Smooth muscle cell (in vitro differentiated cells): ENCODE results near the gene PPME1. TPM values are rescaled to one million over a fixed set of nuclear protein-coding genes. Genes with fewer than 3 reads are reported as not detected.

ENCODE experiments used
- DNase-seq: peaks from one replicate; lab custom pipeline; 2025; ENCODE audit not compliant: unreplicated experiment; lab: John Stamatoyannopoulos, UW
- H2AFZ ChIP-seq: fragments of 200-600 bp; sonication (generic); 2 replicates; pipeline ENCODE4 v1.6.0; 2016; ENCODE audit warnings: antibody characterized with exemption, low read depth, mild to moderate bottlenecking
- H3F3A ChIP-seq: fragments of 200-600 bp; sonication (generic); 2 replicates; pipeline ENCODE4 v1.6.0; 2017; ENCODE audit warnings: antibody characterized with exemption, low read depth
- H3K27ac ChIP-seq: fragments of 200-600 bp; sonication (generic); 2 replicates; pipeline ENCODE4 v1.5.1; 2016; ENCODE audit warnings: low read depth, mild to moderate bottlenecking
- H3K27me3 ChIP-seq: fragments of 200-600 bp; sonication (generic); 2 replicates; pipeline ENCODE4 v1.6.1; 2016; ENCODE audit warnings: low read depth, mild to moderate bottlenecking
- H3K36me3 ChIP-seq: fragments of 200-600 bp; sonication (generic); 2 replicates; pipeline ENCODE4 v1.5.1; 2016; ENCODE audit warnings: low read depth
- H3K4me1 ChIP-seq: fragments of 200-600 bp; sonication (generic); 2 replicates; pipeline ENCODE4 v1.5.1; 2016; ENCODE audit warnings: low read depth
- H3K4me2 ChIP-seq: fragments of 200-600 bp; sonication (generic); 2 replicates; pipeline ENCODE4 v1.6.0; 2016; ENCODE audit warnings: mild to moderate bottlenecking
- H3K4me3 ChIP-seq: fragments of 200-600 bp; sonication (generic); 2 replicates; pipeline ENCODE4 v1.5.1; 2016; ENCODE audit warnings: mild to moderate bottlenecking
- H3K79me2 ChIP-seq: fragments of 200-600 bp; sonication (generic); 2 replicates; pipeline ENCODE4 v1.6.0; 2016; ENCODE audit warnings: low read depth, mild to moderate bottlenecking
- H3K9ac ChIP-seq: fragments of 200-600 bp; sonication (generic); 2 replicates; pipeline ENCODE4 v1.6.0; 2016; ENCODE audit warnings: low read depth
- H3K9me3 ChIP-seq: fragments of 200-600 bp; sonication (generic); replicated peaks from 2 replicates; pipeline ENCODE4 v1.5.1; 2016; ENCODE audit warnings: low read depth
- H4K20me1 ChIP-seq: fragments of 200-600 bp; sonication (generic); 2 replicates; pipeline ENCODE4 v1.6.0; 2016; ENCODE audit warnings: low read depth
- WGBS: methylation state at CpG from one replicate; pipeline ENCODE4 v1.1.7; 2016; ENCODE audit warnings: low lambda C conversion rate; 5-methylcytosine and 5-hydroxymethylcytosine counted together
- polyA plus RNA-seq: library from polyadenylated mRNA; unstranded; fragments of >200 nt; fragmentation: Nextera tagmentation; extraction: Ambion mirVana; gene quantifications from 2 replicates; pipeline ENCODE4 v1.2.1, GENCODE V29; 2016
- total RNA-seq: library from RNA; depleted of rRNA; stranded (reverse); fragments of >200 nt; gene quantifications from 2 replicates; pipeline ENCODE4 v1.2.3, GENCODE V29; 2014
- TF ChIP-seq, protein P1 (sequence below): fragments of 200-600 bp; sonication (generic); IDR thresholded peaks from 2 replicates; pipeline ENCODE4 v1.5.1; 2017; ENCODE audit warnings: borderline replicate concordance, mild to moderate bottlenecking, antibody characterized with exemption; ENCODE audit not compliant: insufficient read depth, poor library complexity, severe bottlenecking

Gene PPME1
- total and polyA plus RNA-seq, 2 experiments from 2014 or later, result 67.1 to 69.1 TPM

DNA sequence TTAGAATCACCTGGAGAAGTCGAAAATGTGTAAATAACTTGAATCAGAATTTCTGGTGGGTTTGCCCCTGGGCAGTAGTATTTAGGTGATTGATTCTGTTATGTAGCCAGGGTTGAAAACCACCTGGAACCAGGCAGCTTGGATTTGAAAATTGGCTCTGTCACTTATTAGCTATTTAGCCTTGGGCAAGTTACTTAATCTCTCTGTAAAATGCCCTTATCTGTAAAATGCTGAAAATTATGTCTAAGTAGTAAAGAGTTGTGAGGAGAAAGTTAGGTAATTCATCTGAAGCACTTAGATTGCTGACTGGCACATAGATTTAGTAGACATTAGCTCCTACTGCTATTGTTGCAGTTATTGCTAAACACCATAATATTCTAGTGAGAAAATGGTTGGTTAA lies 49.3 kb downstream of the PPME1 start:
- Histone ChIP-seq H3K27ac (no peak overlapping the region), H4K20me1 (peaks cover 5% of the 10 kb centered on the region), H3K9me3 (no peaks in the 10 kb centered on the region), H3K4me1 (no peaks in the 10 kb centered on the region), H3K79me2 (peaks cover 3% of the 10 kb centered on the region), H2AFZ (no peak overlapping the region), H3K4me3 (no peak overlapping the region), H3K36me3 (peaks cover 4% of the 10 kb centered on the region), H3F3A (no peaks in the 10 kb centered on the region), H3K27me3 (no peaks in the 10 kb centered on the region), H3K4me2 (no peak overlapping the region), H3K9ac (no peak overlapping the region)
- no peak for DNase-seq
- WGBS, result 71% methylated on average over 1 of the region's 1 CpG
- TF ChIP-seq, protein P1, sequence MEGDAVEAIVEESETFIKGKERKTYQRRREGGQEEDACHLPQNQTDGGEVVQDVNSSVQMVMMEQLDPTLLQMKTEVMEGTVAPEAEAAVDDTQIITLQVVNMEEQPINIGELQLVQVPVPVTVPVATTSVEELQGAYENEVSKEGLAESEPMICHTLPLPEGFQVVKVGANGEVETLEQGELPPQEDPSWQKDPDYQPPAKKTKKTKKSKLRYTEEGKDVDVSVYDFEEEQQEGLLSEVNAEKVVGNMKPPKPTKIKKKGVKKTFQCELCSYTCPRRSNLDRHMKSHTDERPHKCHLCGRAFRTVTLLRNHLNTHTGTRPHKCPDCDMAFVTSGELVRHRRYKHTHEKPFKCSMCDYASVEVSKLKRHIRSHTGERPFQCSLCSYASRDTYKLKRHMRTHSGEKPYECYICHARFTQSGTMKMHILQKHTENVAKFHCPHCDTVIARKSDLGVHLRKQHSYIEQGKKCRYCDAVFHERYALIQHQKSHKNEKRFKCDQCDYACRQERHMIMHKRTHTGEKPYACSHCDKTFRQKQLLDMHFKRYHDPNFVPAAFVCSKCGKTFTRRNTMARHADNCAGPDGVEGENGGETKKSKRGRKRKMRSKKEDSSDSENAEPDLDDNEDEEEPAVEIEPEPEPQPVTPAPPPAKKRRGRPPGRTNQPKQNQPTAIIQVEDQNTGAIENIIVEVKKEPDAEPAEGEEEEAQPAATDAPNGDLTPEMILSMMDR, result no peak

DNA sequence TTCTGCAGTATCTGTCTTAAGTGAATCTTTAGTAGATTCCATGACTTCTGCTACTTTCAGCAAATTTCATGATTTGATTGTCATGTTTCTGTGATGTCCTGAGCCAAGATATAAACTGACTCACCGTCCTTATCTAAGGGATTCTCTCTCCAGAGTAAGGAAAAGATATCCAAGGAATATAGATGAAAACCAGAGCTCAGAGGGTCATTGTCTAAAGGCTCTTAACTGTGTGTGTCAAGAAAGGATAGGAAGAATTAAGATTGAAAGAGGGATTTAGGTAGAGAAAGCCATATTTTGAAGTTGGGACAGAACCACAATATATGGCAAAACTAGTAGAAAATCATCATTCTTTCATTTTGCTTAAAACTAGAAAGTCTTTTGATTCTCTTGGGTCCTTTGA lies 50.7 kb downstream of the PPME1 start:
- 18% methylated on average over 1 of the region's 1 CpG for WGBS
- H3K4me2 ChIP-seq, result no peak overlapping the region
- H3F3A ChIP-seq, result no peaks in the 10 kb centered on the region
- no peaks in the 10 kb centered on the region for H3K9me3 ChIP-seq
- DNase-seq, result no peak
- TF ChIP-seq, protein P1, result no peak
- peaks cover 8% of the 10 kb centered on the region for H4K20me1 ChIP-seq
- H3K27me3 ChIP-seq, result no peaks in the 10 kb centered on the region
- H3K36me3 ChIP-seq, result no peaks in the 10 kb centered on the region
- no peaks in the 10 kb centered on the region for H3K4me1 ChIP-seq
- peaks cover 3% of the 10 kb centered on the region for H3K79me2 ChIP-seq
- no peak overlapping the region for H3K4me3 ChIP-seq
- H2AFZ ChIP-seq, result no peak overlapping the region
- no peak overlapping the region for H3K27ac ChIP-seq
- no peak overlapping the region for H3K9ac ChIP-seq

DNA sequence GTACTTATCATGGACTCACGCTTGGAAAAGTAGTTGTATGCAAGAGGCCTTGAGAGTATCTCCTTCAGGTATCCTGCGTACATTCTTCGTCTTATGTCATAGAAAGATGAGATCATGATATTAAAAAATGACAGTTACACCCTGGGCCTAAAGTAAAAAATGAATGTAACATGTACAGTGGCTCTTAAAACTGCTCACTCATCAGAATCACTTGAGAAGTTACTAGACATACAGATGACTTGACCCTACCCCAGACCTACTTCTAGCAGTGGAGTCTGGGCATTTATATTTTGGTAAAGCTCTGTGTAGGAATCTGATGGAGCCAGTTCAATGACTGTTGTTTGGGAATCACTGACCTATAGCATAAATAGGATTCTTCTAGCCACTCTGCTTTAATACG lies 54.5 kb downstream of the PPME1 start:
- Histone ChIP-seq H4K20me1 (peaks cover 15% of the 10 kb centered on the region), H3K79me2 (peaks cover 3% of the 10 kb centered on the region), H2AFZ (no peak overlapping the region), H3F3A (no peaks in the 10 kb centered on the region), H3K4me3 (no peak overlapping the region), H3K9me3 (no peaks in the 10 kb centered on the region), H3K9ac (no peak overlapping the region), H3K36me3 (no peaks in the 10 kb centered on the region), H3K27me3 (no peaks in the 10 kb centered on the region), H3K4me2 (no peak overlapping the region), H3K27ac (no peak overlapping the region), H3K4me1 (no peaks in the 10 kb centered on the region)
- no peak for DNase-seq
- TF ChIP-seq, protein P1, result no peak
- WGBS, result 95% methylated on average over 4 of the region's 4 CpGs

DNA sequence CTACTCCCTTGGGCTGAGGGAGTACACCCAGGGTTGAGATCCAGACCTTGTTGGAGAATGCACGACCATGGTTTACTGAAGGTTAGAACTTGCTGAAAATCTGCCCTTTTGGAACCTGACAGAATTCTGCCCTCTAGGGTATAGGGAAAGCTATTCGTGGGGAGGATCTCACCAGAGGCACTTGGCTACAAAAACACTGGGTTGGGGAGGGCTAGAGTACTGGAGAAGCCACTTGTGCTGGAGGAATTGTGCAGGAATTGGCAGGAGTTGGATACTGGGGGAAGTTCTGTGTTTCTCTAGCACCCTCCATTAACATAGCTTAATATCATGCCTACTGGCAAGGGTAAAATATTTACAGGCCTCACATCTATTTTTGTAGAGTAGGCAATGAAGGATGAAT lies 55.8 kb downstream of the PPME1 start:
- TF ChIP-seq, protein P1, result no peak
- 71% methylated on average over 2 of the region's 2 CpGs for WGBS

More for the DNA sequence above, 55.8 kb downstream of the PPME1 start:
- H3K9ac ChIP-seq, result no peak overlapping the region
- no peaks in the 10 kb centered on the region for H3F3A ChIP-seq
- H3K27ac ChIP-seq, result no peak overlapping the region
- peaks cover 11% of the 10 kb centered on the region for H4K20me1 ChIP-seq
- DNase-seq, result no peak
- H3K36me3 ChIP-seq, result peaks cover 10% of the 10 kb centered on the region
- H3K9me3 ChIP-seq, result no peaks in the 10 kb centered on the region
- no peak overlapping the region for H3K4me2 ChIP-seq
- H3K4me3 ChIP-seq, result no peak overlapping the region
- H2AFZ ChIP-seq, result no peak overlapping the region
- no peaks in the 10 kb centered on the region for H3K4me1 ChIP-seq
- H3K79me2 ChIP-seq, result peaks cover 3% of the 10 kb centered on the region
- H3K27me3 ChIP-seq, result no peaks in the 10 kb centered on the region
